Measurements from ENCODE around the gene MEF2C. TPM values are rescaled to one million over a fixed set of nuclear protein-coding genes. Genes with fewer than 3 reads are reported as not detected.
A peak's percentile ranks its signal among the peaks of the same experiment; 100 is the strongest.

The MEF2C gene
- total RNA-seq, 2 donors from 2014 or later: 7.3 to 26.9 TPM

DNA sequence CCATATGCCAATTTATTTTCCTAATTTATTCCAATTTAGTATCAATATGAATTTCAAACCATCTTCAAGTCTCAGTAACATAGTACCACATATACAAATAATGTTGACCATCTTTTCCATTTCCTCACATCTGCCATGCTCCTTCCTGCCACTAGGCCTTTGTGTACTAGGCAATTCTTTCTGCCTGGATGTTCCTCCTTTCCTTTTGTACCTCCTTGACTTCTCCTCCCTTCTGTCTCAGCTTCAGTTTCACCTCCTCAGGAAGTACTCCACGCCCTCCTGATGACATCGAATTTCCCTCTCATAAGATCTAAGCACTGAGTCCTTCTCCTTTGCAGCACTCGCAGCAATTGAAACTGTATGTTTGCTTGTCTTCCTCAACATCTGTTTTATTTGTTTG, 53.9 kb downstream of the MEF2C start:
- no peak overlapping the region for H3K27ac ChIP-seq
- TF ChIP-seq CTCF (IDR thresholded peaks at IDR 0.05): peak; percentile 14
- no peaks in the 10 kb centered on the region for H3K27me3 ChIP-seq
- no peak overlapping the region for H3K4me3 ChIP-seq
- intact Hi-C loops (cut with DNase I): no loop called here
- H3K9me3 ChIP-seq: no peaks in the 10 kb centered on the region
- H3K36me3 ChIP-seq: no peaks in the 10 kb centered on the region
- no peak for DNase-seq
- no peak overlapping the region for H3K9ac ChIP-seq (ENCODE audit: low read depth in 2 of 2, low read length in 2 of 2)
- H3K4me1 ChIP-seq: no peaks in the 10 kb centered on the region

- intact Hi-C loops (cut with DNase I): no loop called here
- Histone ChIP-seq H3K9ac (ENCODE audit: low read depth in 2 of 2, low read length in 2 of 2) (no peak overlapping the region), H3K27me3 (no peaks in the 10 kb centered on the region), H3K4me1 (no peaks in the 10 kb centered on the region), H3K9me3 (no peaks in the 10 kb centered on the region), H3K27ac (no peak overlapping the region), H3K36me3 (no peaks in the 10 kb centered on the region), H3K4me3 (no peak overlapping the region)
- TF ChIP-seq CTCF (IDR thresholded peaks at IDR 0.05): no peak
- DNase-seq: no peak
These were observed 55.0 kb downstream of the MEF2C start for GRCh38 chr5:88827997-88828396.

DNA sequence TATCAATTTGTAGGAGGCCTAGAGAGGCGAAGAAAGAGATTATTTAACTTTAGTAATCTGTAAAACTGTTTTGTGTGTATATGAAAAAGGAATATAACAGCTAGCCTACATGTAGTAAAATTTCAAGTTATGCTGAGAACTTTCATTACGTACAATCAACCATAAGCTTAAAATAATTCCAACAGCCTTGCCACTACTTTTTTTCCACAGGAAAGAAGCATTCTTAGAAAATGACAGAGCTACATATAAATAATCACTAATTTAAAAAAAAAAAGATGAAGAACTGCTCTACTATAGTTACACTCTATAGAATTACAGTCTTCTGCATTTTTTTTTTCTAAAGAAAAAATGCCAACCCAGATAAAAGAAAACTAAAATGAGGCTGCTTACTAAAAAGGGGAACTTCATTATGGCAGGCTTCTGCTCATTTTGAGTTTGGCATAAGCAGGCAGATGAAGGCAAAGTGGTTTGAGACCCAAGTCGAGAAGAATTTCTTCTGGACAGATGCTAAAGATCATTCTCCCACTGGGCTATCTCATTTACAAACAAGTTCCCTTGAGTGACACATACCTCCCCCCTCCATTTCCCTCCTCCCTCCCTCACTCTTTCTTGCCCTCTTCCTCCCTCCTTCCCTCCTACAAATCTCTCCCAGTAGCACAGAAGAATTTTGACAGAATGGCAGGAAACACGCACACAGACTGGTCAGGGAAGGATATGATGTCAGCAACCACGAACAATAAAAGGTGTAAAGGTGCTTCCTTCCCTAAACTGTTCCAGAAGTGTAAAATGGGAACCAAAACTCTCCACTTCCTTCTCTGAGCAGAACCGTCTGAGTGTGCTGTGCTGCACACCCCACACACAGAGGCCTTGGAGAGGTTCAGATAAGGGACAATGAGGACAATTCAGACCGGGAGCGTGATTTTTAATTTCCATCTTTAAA, 56.1 kb downstream of the MEF2C start:
- H3K4me1 ChIP-seq: no peaks in the 10 kb centered on the region
- peak overlapping the region; percentile 1 for H3K27ac ChIP-seq
- no peak overlapping the region for H3K9ac ChIP-seq (ENCODE audit: low read depth in 2 of 2, low read length in 2 of 2)
- no peaks in the 10 kb centered on the region for H3K9me3 ChIP-seq
- H3K36me3 ChIP-seq: no peaks in the 10 kb centered on the region
- intact Hi-C loops (cut with DNase I): no loop called here
- no peaks in the 10 kb centered on the region for H3K27me3 ChIP-seq
- no peak for TF ChIP-seq CTCF (IDR thresholded peaks at IDR 0.05)
- H3K4me3 ChIP-seq: no peak overlapping the region
- DNase-seq: peak; percentile 29

GRCh38 chr5:88825584-88826315, 57.2 kb downstream of the MEF2C start:
- H3K27ac ChIP-seq: no peak overlapping the region
- no peaks in the 10 kb centered on the region for H3K27me3 ChIP-seq
- no peak for TF ChIP-seq CTCF (IDR thresholded peaks at IDR 0.05)
- no peaks in the 10 kb centered on the region for H3K9me3 ChIP-seq
- intact Hi-C loops (cut with DNase I): no loop called here
- no peaks in the 10 kb centered on the region for H3K36me3 ChIP-seq
- H3K9ac ChIP-seq (ENCODE audit: low read depth in 2 of 2, low read length in 2 of 2): no peak overlapping the region
- no peak for DNase-seq
- no peak overlapping the region for H3K4me3 ChIP-seq
- H3K4me1 ChIP-seq: no peaks in the 10 kb centered on the region

DNA sequence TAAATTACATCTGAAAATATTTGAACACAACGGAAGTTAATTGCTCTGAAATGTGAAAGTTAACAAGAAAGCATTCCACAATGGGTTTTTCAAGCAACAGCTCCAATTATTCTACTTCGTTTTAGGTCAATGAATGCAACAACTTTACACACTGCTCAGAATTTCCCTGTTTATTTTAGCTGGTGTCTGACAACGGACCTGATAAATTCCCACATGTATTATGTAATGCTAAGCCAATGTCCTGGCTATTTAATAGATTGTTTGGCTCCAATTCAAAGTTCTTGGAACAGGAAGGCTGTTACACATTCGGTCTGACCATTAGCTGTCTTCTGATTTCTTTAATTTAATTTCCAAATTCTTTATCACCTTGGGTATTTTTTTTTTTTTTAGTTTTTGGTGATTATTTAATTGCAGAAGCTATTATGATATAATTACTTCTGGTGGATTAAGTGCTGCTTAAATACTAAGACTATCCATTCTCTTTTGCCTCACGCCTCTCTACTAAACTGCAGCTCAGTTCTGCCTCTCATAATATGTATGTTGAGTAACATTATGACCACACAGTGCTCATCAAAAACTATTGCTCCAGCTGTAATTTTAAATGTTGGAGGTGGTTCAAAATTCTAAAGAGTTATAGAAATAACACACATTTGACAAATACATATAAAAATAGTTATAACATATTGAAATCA, 57.9 kb downstream of the MEF2C start:
- no peak for DNase-seq
- Histone ChIP-seq H3K27me3 (no peaks in the 10 kb centered on the region), H3K36me3 (no peaks in the 10 kb centered on the region), H3K27ac (peak overlapping the region; percentile 3), H3K4me1 (no peaks in the 10 kb centered on the region), H3K4me3 (no peak overlapping the region), H3K9me3 (no peaks in the 10 kb centered on the region), H3K9ac (ENCODE audit: low read depth in 2 of 2, low read length in 2 of 2) (no peak overlapping the region)
- intact Hi-C loops (cut with DNase I): no loop called here
- TF ChIP-seq CTCF (IDR thresholded peaks at IDR 0.05): no peak
